GM12864 (cell line): Measurements from ENCODE around the gene NFASC.

Source experiments
- DNase-seq: peaks from one replicate; pipeline ENCODE4 v3.0.0-alpha.2; 2011; ENCODE audit warnings: low read depth
- H3K4me3 ChIP-seq: 2 replicates; pipeline ENCODE4 v1.5.1; 2011; ENCODE audit warnings: mild to moderate bottlenecking, low read depth, low read length, control low read depth
- TF ChIP-seq, protein P1 (sequence below): IDR thresholded peaks from 2 replicates; pipeline ENCODE4 v1.5.1; 2011; ENCODE audit warnings: low read depth, mild to moderate bottlenecking, moderate library complexity, low read length, control low read depth, inconsistent platforms; ENCODE audit errors: missing control alignments

Gene NFASC

DNA sequence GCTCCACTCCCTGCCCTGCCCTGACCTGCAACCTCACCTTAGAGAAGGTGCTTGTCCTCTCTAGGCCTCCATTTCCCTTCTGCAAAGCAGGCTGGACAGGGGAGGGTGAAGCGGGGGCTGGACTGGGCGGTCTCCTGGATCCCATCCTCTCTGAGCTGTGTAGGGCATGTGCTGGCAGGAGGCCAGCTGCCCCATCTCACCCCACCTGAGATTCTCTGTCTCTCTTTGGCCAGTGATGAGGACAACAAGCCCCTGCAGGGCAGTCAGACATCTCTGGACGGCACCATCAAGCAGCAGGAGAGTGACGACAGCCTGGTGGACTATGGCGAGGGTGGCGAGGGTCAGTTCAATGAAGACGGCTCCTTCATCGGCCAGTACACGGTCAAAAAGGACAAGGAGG is 145.4 kb downstream of the NFASC start:
- no peak overlapping the region for H3K4me3 ChIP-seq
- no peak for DNase-seq
- TF ChIP-seq, protein P1, sequence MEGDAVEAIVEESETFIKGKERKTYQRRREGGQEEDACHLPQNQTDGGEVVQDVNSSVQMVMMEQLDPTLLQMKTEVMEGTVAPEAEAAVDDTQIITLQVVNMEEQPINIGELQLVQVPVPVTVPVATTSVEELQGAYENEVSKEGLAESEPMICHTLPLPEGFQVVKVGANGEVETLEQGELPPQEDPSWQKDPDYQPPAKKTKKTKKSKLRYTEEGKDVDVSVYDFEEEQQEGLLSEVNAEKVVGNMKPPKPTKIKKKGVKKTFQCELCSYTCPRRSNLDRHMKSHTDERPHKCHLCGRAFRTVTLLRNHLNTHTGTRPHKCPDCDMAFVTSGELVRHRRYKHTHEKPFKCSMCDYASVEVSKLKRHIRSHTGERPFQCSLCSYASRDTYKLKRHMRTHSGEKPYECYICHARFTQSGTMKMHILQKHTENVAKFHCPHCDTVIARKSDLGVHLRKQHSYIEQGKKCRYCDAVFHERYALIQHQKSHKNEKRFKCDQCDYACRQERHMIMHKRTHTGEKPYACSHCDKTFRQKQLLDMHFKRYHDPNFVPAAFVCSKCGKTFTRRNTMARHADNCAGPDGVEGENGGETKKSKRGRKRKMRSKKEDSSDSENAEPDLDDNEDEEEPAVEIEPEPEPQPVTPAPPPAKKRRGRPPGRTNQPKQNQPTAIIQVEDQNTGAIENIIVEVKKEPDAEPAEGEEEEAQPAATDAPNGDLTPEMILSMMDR, result no peak

DNA sequence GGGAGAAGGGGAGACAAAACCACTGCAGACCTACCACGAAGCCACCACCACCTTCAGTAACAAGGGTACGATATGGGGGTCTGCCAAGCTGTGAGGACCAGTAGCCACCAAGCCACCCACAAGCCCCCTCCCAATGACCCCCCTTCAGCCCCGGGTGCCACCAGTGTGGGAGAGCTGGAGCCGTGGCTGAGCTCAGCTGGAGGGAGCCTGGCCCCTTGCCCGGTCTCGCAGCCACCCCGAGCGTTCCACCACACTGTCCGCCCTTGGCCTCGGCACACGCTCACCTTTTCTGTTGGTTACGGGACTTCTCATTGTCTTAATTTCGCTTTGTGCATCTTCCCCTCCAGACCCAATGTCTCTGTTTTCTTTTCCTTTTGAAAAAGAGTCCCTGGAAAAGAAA is 145.9 kb downstream of the NFASC start:
- no peak for DNase-seq
- TF ChIP-seq, protein P1, result no peak
- H3K4me3 ChIP-seq, result no peak overlapping the region

DNA sequence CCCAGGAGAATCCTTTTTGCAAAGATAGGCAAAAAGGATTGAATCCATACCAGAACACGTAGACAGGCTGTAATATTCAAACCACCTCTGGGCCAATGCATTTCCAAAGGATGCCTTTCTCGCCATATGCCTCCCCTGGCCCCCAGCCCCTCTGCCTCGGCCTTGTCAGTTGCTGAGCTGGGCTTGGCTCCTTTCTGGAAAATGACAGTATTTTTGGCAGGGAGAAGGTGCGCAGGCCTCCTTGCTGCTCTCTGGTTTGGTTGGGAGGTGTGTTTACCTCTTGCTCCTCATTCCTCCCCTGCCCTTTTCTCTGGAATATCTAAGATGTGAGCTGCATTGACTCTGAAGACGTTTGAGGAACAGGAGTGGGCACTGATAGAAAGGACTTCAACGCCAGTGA is 146.3 kb downstream of the NFASC start:
- DNase-seq, result no peak
- no peak overlapping the region for H3K4me3 ChIP-seq
- TF ChIP-seq, protein P1, result no peak

DNA sequence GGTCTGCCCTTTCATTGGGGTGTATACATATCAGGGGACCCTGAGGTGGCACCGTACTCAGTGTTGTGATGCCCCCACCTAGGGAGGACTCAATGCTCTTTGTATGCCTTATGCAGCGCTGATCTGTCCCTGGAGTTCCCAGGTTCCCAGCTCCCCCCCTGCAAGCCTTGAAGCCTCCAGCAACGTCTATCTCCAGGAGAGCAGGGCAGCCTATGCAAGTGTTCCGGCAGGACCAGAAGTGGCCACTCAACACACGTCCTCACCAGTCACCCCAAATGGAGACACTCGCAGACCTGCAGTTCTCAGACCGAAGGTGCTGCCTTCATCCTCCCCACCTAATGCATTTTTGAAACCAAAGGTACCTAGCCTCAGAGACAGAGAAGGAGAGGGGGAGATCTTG is 147.1 kb downstream of the NFASC start:
- TF ChIP-seq, protein P1, result no peak
- H3K4me3 ChIP-seq, result no peak overlapping the region
- DNase-seq, result no peak

DNA sequence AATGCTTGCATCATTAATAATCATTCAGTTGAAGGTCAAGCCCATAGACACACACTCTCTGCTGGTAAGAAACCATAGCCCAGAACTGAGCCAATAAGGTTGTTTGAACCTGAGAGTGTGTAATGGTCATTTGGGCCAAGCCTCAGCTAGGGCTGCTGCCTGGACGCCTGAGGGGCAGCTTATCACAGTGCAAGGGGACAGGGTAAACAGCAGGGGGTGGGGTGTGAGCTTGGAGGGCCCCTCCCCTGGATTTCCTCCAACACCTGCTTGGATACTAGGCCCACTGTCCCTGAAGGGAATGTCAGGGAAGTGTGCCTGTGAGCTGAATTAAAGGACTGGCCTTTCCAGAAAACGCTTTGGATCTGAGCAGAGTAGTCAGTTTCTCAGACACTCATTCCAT is 147.7 kb downstream of the NFASC start:
- DNase-seq, result no peak
- TF ChIP-seq, protein P1, result no peak
- no peak overlapping the region for H3K4me3 ChIP-seq

DNA sequence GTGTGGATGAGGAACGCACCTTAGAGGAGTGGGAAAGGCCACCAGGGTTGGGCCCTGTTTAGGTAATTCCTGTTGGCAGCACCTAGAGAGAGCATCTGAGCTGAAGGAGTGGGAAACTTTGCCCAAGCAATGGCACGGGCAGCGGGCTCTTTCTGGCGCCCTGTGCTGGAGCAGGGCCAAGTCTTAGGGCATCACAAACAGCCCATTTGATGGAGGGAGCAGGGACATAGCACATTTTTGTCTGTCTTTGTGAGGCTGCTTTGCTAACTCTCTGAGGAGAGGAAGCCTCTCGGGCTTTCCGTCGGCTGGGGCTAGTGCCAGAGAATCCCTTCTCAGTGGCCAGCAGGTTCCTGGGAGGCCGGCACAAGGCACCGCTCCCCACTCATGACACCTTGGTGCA is 149.8 kb downstream of the NFASC start:
- TF ChIP-seq, protein P1, result no peak
- DNase-seq, result no peak
- H3K4me3 ChIP-seq, result no peak overlapping the region

DNA sequence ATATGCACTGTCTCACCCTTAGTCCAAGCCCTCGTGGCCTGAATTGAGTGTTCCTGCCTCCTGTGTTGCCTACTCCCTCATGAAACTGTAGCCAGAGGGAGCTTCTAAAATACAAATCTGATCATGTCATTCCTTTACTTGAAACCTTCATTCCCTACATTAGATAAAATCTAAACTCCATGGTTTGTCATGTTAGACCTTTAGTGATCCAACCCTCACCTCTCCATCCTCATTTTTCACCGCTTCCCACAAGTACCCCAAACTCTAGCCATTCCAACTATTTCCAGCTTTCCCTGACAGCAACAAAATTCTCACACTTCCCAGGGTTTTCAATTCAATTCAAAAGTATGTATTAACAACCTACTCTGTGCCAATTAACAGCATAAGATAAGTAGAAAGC is 154.0 kb downstream of the NFASC start:
- TF ChIP-seq, protein P1, result no peak
- H3K4me3 ChIP-seq, result no peak overlapping the region
- DNase-seq, result no peak
